RWPE2 (cell line): ENCODE data around the gene MCRIP2.

Experiments
- ATAC-seq: fragments of 200-7000 bp; cut with Tn5 transposase; 3 replicates; pipeline ENCODE4 v1.9.1; 2021; ENCODE audit warnings: low read depth
- DNase-seq: peaks from one replicate; pipeline ENCODE4 v3.0.0-alpha.2; 2020; ENCODE audit warnings: low spot score
- H3K27ac ChIP-seq: fragments of 450-650 bp; 2 replicates; pipeline ENCODE4 v1.5.1; 2017; ENCODE audit warnings: mild to moderate bottlenecking; ENCODE audit not compliant: poor library complexity, severe bottlenecking
- H3K27me3 ChIP-seq: fragments of 250-450 bp; sonication (Bioruptor Pico); 2 replicates; pipeline ENCODE4 v1.5.1; 2021; ENCODE audit warnings: mild to moderate bottlenecking, moderate library complexity; ENCODE audit not compliant: insufficient read depth, poor library complexity, severe bottlenecking
- H3K36me3 ChIP-seq: fragments of 250-450 bp; sonication (Bioruptor Pico); 2 replicates; pipeline ENCODE4 v1.5.1; 2020; ENCODE audit warnings: low read depth, mild to moderate bottlenecking, moderate library complexity
- H3K4me1 ChIP-seq: fragments of 250-450 bp; sonication (Bioruptor Pico); 2 replicates; pipeline ENCODE4 v1.5.1; 2021; ENCODE audit warnings: mild to moderate bottlenecking, moderate library complexity; ENCODE audit not compliant: insufficient read depth, poor library complexity, severe bottlenecking
- H3K4me3 ChIP-seq: fragments of 250-450 bp; sonication (Bioruptor Pico); 2 replicates; pipeline ENCODE4 v1.5.1; 2021; ENCODE audit warnings: mild to moderate bottlenecking, moderate library complexity; ENCODE audit not compliant: severe bottlenecking
- H3K9me3 ChIP-seq: fragments of 250-450 bp; sonication (Bioruptor Pico); 2 replicates; pipeline ENCODE4 v1.5.1; 2021; ENCODE audit warnings: mild to moderate bottlenecking, moderate library complexity; ENCODE audit not compliant: severe bottlenecking
- CTCF ChIP-seq: fragments of 450-650 bp; IDR thresholded peaks from one replicate; pipeline ENCODE4 v1.5.1; 2017; ENCODE audit warnings: mild to moderate bottlenecking, moderate library complexity; ENCODE audit not compliant: poor library complexity, severe bottlenecking

MCRIP2 gene

GRCh38 chr16:652454-653305 is 11.1 kb downstream of the MCRIP2 start:
- Histone ChIP-seq H3K36me3 (peaks cover 26% of the 10 kb centered on the region; the same call in 1 of the 2 replicates), H3K4me1 (peaks cover 8% of the 10 kb centered on the region), H3K27me3 (no peaks in the 10 kb centered on the region), H3K27ac (no peak overlapping the region), H3K9me3 (no peaks in the 10 kb centered on the region), H3K4me3 (no peak overlapping the region)
- no peak for DNase-seq
- no peak for TF ChIP-seq CTCF
- ATAC-seq, result no peak

DNA sequence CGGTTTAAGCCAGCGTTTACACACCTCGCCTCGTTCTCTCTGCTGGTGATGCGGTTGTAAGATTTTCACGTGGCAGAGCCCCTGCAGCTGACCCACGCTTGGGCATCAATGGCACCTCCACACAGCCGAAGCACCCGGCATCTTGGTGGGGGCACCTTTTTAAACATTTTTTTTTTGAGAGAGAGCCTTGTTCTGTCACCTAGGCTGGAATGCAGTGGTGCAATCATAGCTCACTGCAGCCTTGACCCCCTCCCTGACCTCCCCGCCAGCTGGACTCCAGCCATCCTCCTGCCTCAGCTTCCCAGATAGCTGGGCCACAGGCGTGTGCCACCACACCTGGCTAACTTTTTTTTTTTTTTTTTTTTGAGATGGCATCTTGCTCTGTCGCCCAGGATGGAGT is 12.4 kb downstream of the MCRIP2 start:
- Histone ChIP-seq H3K27ac (no peak overlapping the region), H3K9me3 (no peaks in the 10 kb centered on the region), H3K4me1 (peaks cover 4% of the 10 kb centered on the region), H3K27me3 (no peaks in the 10 kb centered on the region), H3K36me3 (peaks cover 32% of the 10 kb centered on the region; the same call in 1 of the 2 replicates), H3K4me3 (no peak overlapping the region)
- no peak for ATAC-seq
- no peak for TF ChIP-seq CTCF
- no peak for DNase-seq

- Histone ChIP-seq H3K4me3 (no peak overlapping the region), H3K4me1 (no peaks in the 10 kb centered on the region), H3K27me3 (no peaks in the 10 kb centered on the region), H3K9me3 (no peaks in the 10 kb centered on the region), H3K36me3 (peaks cover 39% of the 10 kb centered on the region), H3K27ac (no peak overlapping the region)
- ATAC-seq (no peak), DNase-seq (no peak)
- TF ChIP-seq CTCF, result no peak
Observed at GRCh38 chr16:657487-657886, 15.9 kb downstream of the MCRIP2 start.

DNA sequence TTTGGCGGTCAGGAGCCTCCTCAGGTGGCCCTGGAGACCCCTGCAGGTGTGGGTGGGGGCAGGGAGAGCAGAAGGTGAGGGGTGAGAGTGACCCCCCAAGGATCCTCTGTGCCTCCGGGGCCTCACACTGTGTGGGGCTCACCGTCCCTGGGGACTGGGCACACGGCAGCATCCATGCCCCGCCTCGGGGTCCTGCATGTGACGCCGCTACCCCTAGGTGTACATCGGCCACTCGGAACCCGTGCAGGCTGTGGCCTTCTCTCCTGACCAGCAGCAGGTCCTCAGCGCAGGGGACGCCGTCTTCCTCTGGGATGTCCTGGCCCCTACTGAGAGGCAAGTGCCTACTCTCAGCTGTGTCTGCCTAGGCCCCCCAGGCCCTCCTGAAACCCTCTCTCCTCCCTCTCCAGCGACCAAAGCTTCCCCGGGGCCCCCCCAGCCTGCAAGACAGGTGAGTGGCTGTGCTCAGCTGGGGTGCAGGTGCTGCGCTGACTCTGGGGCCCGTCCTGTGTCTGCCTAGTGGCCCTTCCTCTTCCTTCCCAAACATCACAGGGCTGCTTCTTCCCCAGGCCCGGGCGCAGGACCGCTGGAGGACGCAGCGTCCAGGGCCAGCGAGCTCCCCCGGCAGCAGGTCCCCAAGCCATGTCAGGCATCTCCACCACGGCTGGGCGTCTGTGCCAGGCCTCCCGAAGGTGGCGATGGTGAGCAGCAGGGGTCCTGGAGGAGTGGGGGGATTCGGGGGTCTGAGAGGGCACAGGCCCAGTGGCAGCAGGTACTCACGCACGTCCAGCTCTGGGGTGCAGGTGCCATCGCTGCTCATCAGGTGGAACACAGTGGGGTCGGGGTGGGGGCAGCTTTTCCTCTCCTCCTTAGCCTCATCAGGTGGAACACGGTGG is 17.3 kb downstream of the MCRIP2 start:
- Histone ChIP-seq H3K27me3 (no peaks in the 10 kb centered on the region), H3K4me1 (no peaks in the 10 kb centered on the region), H3K36me3 (peaks cover 42% of the 10 kb centered on the region), H3K27ac (no peak overlapping the region), H3K9me3 (no peaks in the 10 kb centered on the region), H3K4me3 (no peak overlapping the region)
- ATAC-seq (no peak), DNase-seq (no peak)
- no peak for TF ChIP-seq CTCF
